ENCODE results near the gene CRKL. TPM values are rescaled to one million over a fixed set of nuclear protein-coding genes. Genes with fewer than 3 reads are reported as not detected.

CRKL gene
- total and polyA plus RNA-seq, 12 donors, result 15.6 to 69.1 (median 43.3) TPM

- no peaks in the 10 kb centered on the region for H3K9me3 ChIP-seq (replicated peaks in 1 of 3)
- intact Hi-C loops (cut with DNase I), result no loop called here
- TF ChIP-seq, protein P1, sequence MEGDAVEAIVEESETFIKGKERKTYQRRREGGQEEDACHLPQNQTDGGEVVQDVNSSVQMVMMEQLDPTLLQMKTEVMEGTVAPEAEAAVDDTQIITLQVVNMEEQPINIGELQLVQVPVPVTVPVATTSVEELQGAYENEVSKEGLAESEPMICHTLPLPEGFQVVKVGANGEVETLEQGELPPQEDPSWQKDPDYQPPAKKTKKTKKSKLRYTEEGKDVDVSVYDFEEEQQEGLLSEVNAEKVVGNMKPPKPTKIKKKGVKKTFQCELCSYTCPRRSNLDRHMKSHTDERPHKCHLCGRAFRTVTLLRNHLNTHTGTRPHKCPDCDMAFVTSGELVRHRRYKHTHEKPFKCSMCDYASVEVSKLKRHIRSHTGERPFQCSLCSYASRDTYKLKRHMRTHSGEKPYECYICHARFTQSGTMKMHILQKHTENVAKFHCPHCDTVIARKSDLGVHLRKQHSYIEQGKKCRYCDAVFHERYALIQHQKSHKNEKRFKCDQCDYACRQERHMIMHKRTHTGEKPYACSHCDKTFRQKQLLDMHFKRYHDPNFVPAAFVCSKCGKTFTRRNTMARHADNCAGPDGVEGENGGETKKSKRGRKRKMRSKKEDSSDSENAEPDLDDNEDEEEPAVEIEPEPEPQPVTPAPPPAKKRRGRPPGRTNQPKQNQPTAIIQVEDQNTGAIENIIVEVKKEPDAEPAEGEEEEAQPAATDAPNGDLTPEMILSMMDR (IDR thresholded peaks at IDR 0.05), result no peak
- TF ChIP-seq POLR2A (IDR thresholded peaks at IDR 0.05), result no peak
- 76 to 84% (median 82%) methylated on average over 14 to 21 of the region's 21 CpGs for WGBS, 4 donors
- DNase-seq, result no peak
- H3K4me3 ChIP-seq, result no peak overlapping the region
- H3K27ac ChIP-seq, result no peak overlapping the region
- no peaks in the 10 kb centered on the region for H3K36me3 ChIP-seq (replicated peaks in 1 of 2)
- H3K4me1 ChIP-seq (replicated peaks in 1 of 2), result peaks cover 0 to 7% of the 10 kb centered on the region in 2 donors
- no peaks in the 10 kb centered on the region for H3K27me3 ChIP-seq
Measured at GRCh38 chr22:20972933-20973577, 55.8 kb downstream of the CRKL start.

DNA sequence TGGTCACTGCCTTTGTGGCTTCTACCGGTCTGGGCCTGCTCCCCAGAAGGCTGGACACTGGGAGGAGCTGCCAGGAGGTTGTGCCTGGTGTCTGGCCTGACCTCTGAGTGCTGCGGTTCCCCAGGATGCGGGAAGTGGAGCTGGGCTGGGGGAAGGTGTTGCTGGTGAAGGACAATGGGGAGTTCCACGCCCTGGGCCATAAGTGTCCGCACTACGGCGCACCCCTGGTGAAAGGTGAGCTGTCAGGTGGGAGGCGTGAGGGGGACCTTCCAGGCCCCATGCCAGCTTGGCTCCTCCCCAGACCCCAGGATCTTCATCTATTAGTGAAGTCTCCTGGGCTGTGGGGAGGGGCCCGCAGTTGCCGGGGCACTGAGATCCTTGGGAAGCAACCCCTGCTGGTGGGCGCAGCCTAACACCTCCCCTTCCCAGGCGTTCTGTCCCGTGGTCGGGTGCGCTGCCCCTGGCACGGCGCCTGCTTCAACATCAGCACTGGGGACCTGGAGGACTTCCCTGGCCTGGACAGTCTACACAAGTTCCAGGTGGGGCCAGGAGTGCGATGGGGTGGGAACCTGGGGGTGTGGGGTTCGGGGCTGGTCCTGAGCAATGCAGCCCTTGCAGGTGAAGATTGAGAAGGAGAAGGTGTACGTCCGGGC, 56.6 kb downstream of the CRKL start:
- no peaks in the 10 kb centered on the region for H3K36me3 ChIP-seq (replicated peaks in 1 of 2)
- TF ChIP-seq POLR2A (IDR thresholded peaks at IDR 0.05), result no peak
- TF ChIP-seq, protein P1 (IDR thresholded peaks at IDR 0.05), result no peak
- H3K27me3 ChIP-seq, result no peaks in the 10 kb centered on the region
- H3K27ac ChIP-seq, result no peak overlapping the region
- WGBS, 4 donors, result 74 to 84% (median 79%) methylated on average over 6 to 21 of the region's 21 CpGs
- H3K9me3 ChIP-seq (replicated peaks in 1 of 3), result peaks cover 0 to 4% (median 0%) of the 10 kb centered on the region in 3 donors
- H3K4me1 ChIP-seq (replicated peaks in 1 of 2), result peaks cover 0 to 7% of the 10 kb centered on the region in 2 donors
- intact Hi-C loops (cut with DNase I), result no loop called here
- H3K4me3 ChIP-seq, result no peak overlapping the region
- DNase-seq, result no peak

DNA sequence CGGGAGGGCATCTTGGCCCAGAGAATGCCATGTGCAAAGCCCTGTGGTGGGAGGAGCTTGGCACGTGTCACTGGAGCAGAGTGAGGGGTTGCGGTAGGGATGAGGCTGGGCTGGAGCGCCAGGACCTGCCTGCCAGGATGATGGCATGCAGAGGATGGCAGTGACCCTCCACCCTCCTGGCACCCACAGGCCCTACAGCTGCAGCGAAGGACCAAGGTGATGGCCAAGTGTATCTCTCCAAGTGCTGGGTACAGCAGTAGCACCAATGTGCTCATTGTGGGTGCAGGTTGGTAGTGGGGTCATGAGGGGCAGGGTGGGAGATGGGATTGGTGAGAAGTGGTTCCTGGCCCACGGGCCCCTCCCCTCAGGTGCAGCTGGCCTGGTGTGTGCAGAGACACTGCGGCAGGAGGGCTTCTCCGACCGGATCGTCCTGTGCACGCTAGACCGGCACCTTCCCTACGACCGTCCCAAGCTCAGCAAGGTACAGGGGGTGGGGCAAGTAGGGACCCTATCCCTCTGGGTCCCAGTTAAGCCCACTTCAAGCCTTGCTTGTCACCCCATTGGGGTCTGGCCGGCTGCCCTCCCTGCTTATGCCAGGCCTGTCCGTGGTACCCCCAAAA, 57.2 kb downstream of the CRKL start:
- no peak for TF ChIP-seq POLR2A (IDR thresholded peaks at IDR 0.05)
- TF ChIP-seq, protein P1 (IDR thresholded peaks at IDR 0.05), result no peak
- Histone ChIP-seq H3K27ac (no peak overlapping the region), H3K4me1 (replicated peaks in 1 of 2) (peaks cover 2 to 7% of the 10 kb centered on the region in 2 donors), H3K36me3 (replicated peaks in 1 of 2) (no peaks in the 10 kb centered on the region), H3K4me3 (no peak overlapping the region), H3K27me3 (no peaks in the 10 kb centered on the region), H3K9me3 (replicated peaks in 1 of 3) (peaks cover 0 to 4% (median 0%) of the 10 kb centered on the region in 3 donors)
- 80 to 95% (median 87%) methylated on average over 4 to 16 of the region's 16 CpGs for WGBS, 4 donors
- intact Hi-C loops (cut with DNase I), result no loop called here
- no peak for DNase-seq

DNA sequence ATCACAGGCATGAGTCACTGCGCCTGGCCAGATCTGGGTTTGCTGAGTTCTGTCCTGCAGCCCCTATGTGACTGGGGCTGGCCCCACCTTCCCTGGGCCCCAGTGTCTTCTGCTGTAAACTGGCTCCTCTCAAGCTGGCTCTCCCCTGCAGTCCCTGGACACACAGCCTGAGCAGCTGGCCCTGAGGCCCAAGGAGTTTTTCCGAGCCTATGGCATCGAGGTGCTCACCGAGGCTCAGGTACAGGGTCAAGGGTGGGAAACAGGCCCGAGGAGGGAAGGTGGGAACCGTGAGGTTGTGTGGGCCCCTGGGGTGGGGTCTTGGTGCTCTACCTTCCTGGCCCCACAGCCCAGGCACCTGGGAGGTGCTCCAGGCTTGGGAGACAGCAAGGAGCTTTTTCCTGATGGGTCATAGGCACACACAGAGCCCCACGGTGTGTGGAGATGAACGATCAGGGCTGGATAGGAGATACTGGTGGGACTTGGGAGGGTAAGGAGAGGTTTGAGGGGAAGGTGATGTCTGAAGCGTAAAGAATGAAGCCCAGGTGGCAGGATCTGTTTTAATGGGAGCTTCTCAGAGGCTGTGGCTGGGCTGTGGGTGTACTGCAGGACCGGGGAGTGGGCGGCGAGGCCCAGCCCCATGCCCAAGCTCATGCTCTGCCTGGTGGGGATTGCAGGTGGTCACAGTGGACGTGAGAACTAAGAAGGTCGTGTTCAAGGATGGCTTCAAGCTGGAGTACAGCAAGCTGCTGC, 58.5 kb downstream of the CRKL start:
- WGBS, 4 donors, result 78 to 86% (median 79%) methylated on average over 8 to 14 of the region's 14 CpGs

More for the DNA sequence above, 58.5 kb downstream of the CRKL start:
- Histone ChIP-seq H3K27me3 (no peaks in the 10 kb centered on the region), H3K27ac (no peak overlapping the region), H3K4me3 (no peak overlapping the region), H3K9me3 (replicated peaks in 1 of 3) (peaks cover 0 to 4% (median 0%) of the 10 kb centered on the region in 3 donors), H3K4me1 (replicated peaks in 1 of 2) (peaks cover 10 to 20% of the 10 kb centered on the region in 2 donors), H3K36me3 (replicated peaks in 1 of 2) (no peaks in the 10 kb centered on the region)
- intact Hi-C loops (cut with DNase I), result no loop called here
- DNase-seq, result no peak
- TF ChIP-seq POLR2A (IDR thresholded peaks at IDR 0.05), result no peak
- TF ChIP-seq, protein P1 (IDR thresholded peaks at IDR 0.05), result no peak

Measured in adrenal gland (tissue), 12 donors.